ENCODE measurements around the gene FBXW7.

FBXW7 gene

DNA sequence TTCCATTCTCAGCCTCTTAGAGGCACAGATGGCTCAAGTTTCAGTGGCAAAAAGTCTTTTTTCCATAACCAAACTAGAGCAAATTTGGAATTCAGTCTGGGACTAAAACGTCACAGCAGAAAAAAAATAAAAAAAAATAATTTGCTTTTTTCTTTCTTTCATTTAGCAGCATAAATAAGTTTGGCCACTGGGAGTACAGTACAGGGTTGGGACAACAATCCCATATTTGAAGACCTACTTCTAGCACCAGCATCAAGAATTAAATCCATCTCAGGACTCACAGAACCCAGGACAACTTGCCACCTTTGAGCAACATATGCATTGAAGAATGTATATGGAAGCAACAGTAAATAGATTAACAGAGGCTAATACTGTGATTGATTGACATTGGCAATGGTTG lies 214.0 kb downstream of the FBXW7 start:
- no peak for DNase-seq

DNA sequence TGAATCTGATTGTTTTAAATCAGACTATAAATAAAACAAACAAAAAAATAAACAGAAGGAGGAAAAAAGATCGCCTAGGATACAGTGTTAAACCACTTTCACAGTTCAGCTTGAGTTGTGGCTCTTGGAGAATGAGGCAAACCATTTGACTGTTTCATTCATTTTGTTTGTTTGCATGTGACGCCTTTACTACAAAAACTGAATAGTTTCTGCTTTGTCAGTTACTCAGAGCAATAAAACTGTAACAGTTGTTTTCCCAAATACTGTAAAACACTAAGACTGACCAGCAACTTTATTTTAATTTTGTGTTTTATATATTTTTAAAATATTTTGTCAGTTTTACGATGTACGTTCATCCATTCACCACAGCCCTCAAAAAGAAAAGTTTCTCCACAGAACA lies 214.5 kb downstream of the FBXW7 start:
- no peak for DNase-seq

DNA sequence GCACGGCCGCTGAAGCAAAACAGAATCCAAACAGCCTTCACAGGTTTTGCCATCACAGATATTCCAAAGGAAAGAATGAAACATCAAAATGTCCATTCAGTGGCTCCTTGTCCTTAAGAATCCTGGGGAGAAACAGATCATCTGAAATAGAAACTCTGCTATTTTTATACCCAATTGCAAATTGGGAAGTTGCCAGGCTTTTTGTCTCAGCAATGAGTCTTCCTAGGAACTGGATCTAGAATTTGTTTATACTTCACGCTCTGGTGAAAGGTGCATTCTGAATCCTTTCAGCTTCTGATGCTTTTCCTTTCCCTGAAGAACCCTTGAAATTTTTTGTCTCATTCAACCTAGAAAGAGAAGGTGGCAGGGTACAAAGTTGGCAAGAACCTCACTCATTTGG lies 218.9 kb downstream of the FBXW7 start:
- DNase-seq: no peak

DNA sequence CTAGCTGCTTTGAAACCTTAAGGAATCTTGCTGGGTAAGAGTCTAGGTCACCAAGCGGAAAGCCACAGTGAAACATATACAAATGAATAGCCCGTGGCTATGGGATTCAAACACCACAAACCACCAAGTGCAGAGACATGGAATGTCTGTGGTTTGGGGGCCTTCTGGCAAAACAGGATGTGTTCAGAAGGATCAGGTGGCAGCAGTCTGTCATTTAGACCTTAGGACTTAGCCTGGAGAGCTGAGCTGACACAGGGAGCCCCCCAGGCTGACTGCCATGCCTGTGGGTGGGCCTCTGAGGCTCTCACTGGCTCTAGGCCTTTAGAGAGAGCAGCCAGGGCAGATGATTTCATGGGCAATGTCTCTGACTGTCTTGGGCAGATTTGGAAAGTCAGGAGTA lies 225.6 kb downstream of the FBXW7 start:
- no peak for DNase-seq

DNA sequence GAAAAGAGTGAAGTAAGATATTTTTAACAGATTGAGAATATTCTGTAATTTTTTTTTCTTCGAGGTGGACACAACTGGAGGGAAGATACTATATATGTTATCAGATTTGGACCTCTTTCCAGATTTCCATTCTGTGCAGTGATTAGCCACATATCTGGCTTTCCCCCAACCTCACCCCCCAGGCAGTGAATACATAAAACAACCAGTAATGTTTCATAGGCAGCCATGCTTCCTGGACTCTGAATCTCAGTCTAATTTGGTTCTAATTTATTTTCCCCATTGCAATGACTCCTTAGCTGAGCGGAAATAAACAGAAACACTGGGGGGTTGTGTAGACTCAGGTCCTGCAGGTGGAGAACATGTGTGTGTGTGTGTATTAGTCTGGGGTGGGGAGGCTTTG lies 226.5 kb downstream of the FBXW7 start:
- no peak for DNase-seq

DNA sequence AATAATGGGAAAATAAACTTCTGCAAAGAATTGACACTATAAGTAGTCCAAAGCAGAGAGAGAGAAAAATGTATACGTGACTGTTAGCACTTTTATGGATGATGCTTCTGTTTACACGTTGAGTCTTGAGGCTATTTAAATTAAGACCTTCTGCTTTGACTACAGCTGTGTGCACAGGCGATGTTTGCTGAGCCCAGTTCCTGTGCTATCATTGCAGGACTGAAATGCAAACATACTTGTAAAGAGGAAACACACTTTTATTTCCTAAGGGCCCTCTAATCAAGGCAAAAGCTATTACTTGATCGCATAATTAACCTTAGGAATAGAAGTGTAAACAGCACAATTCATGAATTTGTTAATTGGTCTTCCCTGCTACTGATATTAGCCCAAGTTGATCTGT lies 226.9 kb downstream of the FBXW7 start:
- DNase-seq: no peak

DNA sequence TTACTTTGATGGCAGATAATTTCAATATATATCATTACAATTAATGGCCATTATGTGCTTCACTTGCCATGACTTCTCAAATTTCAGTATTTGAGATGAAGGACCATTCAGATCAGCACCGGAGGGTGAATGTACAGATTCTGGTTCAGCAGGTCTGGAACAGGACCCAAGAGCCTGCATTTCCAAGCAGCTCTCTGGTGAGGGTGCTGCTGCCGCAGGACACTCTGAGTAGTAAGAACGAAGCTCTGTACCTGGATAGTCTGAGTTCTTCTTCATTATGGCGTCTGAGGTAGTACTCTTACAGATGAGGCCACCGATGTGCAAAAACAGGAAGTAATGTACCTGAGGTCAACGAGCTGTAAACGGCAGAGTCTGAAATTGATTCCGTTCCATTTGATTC lies 228.2 kb downstream of the FBXW7 start:
- no peak for DNase-seq

DNA sequence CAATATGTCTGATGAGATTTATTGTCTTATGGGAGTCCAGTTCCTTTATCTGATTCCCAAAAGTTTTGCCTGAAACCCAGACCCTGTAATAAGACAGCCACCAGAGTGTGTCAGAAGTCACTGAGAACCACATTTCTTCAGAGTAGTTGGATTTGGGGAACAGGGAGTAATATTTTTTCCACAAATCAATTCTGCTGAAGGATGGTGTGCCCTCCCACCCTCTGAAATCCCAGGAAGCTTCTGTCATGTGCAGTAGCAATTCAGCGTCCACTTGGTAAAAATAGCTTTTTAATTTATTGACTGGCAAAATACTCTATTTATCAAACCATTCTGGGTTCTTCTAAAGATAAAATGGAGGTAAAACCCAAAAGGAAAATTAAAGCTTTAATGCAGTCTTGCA lies 229.4 kb downstream of the FBXW7 start:
- no peak for DNase-seq

DNA sequence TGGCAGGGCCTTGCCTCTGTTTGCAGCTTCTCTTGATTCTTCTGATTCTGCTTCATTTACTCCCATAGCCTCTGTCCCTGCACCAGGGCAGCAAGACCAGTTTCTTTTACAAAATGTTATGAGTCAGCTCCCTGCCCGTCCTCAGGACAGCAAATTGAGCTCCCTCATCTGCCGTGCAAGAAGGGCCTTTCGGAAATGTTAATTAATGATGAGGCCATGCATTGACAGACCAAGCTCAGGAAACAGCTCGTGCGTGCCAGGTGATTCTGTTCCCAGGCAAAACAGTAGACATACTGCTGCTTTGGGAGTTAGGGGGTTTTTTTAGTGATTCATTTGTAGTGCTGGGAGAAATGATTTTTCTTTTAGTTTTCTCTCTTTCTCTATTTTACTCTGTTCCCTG lies 231.7 kb downstream of the FBXW7 start:
- no peak for DNase-seq

DNA sequence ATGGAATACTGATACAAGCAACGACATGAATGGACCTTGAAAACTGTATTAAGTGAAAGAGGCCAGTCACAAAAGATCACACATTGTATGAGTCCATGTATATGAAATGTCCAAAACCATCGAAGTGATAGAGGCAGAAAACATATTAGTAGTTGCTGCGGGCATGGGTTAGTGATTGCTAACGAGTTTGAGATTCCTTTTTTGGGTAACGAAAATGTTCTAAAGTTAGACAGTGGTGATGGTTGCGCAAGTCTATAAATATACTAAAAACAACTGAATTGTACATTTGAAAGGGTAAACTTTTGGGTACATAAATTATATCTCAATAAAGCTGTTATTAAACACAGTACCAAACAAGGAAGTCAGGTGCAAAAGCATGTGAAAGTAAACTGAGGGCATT lies 234.5 kb downstream of the FBXW7 start:
- DNase-seq: no peak

DNA sequence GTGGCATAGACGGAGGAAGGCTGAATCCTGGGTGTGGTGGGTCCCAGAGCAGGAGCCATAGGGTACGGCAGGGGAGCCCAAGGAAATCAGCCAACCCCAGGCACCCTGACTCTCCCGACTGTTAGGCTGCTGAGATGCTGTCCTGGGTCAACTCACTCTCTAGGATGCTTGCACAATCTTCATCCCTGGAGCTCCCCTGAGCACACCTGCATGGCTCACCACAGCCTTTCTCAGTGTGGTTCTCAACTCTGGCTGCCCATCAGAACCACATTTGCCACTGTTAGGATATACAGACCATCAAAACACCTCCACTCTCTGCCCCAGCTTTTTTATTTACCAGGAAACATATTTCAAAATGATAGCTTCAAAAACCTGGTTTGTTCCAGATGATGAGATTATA lies 236.3 kb downstream of the FBXW7 start:
- no peak for DNase-seq

DNA sequence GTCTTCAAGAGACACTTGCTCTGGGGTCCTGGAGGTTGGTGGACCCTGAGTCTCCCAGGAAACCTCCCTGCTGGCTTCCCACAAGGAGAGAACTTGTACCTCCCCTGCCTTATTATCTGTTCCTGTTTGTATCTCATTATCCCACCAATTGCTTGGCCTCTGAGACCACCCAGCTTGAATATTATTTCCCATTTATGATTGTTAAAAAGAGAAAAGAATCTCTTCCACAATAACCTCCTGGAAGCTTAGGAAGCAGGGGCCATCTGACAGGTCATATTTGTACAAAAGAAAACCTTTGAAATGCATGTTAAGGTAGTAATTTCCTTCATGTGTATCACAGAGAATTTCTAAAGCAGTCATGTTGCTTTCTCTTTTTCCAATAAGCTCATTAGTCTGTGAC lies 239.5 kb downstream of the FBXW7 start:
- no peak for DNase-seq

DNA sequence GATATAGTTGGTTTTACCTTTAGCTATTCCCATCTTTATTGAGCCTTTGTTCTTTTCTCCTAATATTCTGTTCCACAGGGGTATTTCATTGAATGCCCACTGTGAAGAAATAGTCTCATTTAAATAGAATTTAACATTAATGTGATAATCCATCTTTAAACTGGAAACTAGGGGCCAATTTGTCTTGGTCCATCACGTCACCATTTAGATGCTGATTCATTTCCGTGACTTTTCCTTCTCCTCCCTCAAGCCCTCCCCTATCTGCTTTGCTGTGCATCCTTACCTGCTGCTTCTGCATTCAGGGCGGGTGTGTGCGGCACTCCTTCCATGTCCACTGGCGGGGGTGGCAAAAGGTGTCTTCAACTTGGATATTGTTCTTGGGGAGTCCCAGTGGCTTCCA lies 241.1 kb downstream of the FBXW7 start:
- no peak for DNase-seq

DNA sequence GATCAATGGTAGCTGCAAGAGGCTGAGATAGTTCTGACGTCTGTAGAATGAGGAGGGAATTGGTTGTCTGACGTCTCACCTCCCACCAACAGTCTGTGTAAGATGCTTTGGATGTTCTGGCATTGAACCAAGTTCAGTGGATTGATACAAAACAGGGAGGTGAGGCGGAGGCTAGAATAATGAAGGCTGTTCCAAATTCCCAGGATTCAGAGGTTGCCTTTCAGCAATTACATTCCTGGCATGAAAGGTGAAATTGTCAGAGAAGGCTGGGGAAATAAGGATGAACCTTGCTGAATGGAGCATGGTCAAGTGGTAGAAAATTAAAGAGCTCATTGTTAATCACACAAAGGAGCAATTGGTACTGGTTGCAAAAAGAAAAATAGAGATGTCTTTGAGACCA lies 241.6 kb downstream of the FBXW7 start:
- DNase-seq: no peak

DNA sequence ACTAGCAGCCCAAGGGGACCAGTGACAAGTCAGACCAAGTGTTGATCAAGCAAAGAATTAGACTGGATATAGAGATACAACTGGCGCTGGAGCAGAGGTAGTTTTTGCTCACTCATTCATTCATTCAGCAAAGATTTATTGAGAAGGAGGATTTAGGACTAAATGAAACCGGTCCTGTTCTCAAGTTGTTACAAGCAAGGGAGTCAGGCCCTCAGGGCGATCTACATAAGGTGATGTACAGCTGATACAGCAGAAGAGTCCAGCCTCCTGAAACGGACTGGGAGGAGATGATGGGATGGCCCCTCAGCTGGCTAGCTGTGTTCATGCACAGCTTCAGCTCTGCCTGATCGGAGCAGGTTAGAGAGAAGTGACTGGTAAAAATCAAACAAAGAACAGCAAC lies 242.4 kb downstream of the FBXW7 start:
- no peak for DNase-seq

DNA sequence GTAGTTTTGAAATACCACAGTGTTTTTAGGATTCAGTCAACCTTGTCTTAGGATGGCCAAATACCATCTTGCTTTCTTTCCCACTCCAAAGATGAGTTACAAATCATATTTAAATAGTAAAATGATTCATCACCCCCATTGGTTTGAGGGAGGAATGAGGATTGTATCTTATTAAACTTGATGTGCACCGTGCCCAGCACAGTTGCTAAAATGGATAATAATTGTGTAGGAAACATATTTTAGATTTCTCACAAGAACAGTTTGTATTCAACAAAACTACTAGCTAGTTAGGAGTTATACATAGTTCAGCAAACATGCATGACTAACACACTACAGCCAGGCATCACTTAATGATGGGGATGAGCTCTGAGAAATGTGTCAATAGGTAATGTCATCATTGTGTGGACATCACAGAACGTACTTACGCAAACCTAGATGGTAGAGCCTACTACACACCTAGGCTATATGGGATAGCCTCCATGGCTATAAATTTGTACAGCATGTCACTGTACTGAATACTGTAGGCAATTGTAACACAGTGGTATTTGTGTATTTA lies 245.4 kb downstream of the FBXW7 start:
- DNase-seq: no peak

DNA sequence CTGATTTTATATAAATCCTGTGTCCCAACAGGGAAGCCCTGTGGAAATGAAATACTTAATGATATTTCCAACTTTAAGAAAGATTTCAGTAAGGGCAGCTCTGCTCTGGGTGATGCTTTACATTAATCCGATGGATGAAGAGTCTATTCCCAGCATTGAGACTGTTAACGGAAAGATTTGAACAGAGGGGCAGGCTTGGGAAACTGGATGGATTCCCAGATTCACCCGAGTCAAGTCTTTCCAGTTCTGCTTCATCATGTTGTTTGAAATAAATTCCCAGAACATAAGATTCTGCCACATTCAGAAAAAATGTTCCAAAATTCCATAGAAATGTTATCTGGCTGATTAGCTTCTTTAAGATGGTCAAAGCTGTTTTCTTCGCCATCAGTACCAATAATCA lies 246.0 kb downstream of the FBXW7 start:
- DNase-seq: no peak

DNA sequence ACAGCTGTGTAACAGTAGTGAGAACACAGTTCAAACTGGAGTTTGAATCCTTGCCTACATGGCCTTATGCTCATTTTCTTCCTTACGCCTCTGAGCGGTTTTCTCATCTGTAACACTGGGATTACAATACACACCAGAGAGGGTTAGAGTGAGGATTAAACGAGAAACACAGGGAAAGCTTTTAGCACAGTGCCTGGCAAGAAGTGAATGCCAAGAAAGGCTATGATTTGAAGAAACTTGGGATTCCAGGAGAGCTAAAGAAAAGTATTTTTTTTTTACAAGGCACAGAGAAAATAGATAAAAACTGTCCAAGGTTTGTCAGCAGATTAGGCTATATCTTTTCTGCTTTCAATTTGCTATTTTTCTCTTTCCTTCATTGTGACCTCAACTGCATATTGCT lies 246.4 kb downstream of the FBXW7 start:
- DNase-seq: no peak

DNA sequence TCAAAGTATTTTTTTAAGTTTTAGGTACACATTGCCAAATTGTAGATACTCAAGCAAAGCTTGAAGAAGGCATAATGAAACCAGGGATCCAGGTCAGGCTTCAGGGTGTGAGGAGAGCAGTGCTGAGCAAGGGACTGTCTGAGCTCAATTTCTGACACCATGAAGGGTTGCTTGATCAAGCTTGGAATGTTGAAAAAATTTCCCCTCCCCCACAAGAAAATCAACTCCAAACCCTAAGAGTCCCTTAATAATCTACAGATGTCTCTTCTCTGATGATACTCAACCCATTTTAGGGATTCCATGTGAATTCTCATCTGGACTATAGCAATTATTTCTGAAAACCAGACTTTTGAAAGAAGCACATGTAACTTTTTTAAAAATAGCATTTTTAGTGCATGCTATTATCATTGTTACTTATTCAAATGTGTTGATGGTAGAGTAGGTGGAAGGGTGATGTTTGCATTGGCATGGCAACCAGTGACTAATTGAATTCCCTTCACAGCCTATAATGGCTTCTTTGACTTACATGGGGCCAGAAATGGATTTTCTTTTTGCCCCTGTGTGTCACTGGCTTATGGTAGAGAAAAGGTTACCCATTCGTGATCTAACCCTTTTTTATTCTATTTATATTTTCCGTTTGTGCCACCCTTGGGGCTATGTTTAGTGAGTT lies 252.0 kb downstream of the FBXW7 start:
- no peak for DNase-seq

DNA sequence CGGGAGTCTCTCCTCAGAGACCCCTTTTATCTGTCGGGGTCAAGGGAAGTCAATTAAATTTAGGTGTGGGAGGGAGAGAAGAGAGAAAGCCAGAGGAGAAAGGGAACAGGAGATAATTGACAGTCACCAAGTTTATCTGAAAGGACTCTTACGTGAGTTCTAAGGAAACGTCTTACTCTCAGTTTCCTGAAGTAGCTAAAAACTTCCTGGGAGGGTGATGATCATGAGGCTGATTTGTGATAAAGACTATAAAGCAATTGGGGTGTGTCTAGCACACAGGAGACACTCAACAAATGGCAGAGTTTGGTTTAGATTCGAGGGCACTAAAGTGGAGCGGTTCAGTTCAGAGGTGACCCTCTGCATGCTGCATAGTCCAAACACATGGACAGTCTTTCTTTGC lies 254.1 kb downstream of the FBXW7 start:
- no peak for DNase-seq

DNA sequence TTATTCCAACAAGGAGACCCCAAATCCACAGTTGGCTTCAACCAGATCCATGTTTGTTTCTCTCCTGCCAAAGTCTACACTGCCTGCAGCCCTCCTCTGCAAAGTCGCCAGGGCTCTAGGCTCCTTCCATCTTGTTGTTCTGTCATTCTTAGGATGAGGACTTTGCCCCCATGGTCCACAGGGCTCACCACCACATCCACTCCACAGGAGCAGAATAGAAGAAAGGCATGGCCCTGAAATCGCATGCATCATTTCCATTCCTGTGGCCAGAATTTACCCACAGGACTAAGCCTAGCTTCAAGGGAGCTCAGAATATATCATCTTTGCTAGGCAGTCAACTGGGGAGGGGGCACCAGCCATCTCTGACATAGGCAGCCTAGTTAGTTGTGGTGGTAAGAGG lies 254.7 kb downstream of the FBXW7 start:
- DNase-seq: no peak

DNA sequence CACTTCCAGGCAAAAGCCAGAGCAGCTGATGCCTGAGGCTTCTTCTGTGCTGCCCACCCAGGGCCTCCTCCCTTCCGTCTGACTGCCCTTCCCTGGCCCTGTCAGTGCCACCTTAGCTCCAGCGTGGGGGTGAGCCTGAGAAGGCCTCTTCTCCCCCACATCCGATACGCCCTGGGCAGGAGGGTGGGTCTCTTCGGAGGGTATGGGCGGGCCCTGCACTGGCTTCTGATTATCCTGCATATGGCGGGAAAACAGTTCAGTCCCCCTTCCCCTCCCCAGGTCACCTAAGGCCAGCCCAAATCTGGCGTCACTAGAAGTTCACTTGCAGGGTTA lies 256.7 kb downstream of the FBXW7 start:
- DNase-seq: no peak

DNA sequence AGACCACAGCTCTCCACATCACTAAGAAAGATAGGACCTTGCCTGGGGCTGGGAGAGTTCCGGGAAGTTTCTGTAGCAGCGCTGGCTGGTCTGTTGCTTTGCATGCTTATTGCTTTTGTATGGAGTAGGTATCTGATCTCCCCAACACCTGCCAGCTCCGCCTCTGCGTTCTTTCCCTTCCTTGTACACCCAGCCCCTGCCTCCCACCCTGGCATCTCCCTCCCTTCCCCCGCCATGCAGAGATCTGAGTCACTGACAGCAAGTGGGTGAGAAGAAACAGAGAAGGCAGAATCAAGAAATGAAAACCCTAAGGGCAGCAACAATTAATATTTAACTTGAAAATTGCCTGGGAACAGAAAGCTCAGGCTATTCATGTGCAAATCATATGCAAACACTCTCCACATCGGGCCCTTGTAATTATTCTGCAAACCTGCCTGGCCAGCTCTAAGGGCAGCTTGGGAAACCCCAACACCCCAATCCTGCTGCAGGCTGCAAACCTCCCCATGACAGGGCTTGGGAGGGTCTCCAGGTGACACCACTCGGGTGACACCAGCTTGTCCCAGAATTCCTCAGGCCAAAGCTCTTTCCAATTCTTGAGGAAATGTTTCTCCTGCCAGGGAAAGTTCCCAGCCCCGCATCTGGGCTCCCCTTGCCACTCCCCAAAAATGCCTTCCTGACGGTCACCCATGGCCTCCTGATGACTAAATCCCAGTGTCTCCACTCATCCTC lies 257.2 kb downstream of the FBXW7 start:
- DNase-seq: no peak

DNA sequence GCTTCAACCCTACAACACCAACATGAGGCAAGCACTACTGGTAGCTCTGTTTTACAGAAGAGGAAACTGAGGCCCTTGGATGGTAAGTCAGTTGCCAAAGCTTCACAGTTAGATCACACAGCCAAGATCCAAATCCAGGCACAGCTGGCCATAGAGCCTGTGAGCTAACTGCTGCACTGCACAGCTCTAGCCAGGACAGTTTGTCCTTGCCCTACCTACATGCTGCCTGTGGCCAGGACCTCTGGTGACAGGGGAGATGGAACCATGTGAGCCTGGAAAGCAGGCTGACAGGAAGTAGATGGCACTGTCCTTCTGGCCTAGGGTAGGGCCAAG lies 257.8 kb downstream of the FBXW7 start:
- no peak for DNase-seq

DNA sequence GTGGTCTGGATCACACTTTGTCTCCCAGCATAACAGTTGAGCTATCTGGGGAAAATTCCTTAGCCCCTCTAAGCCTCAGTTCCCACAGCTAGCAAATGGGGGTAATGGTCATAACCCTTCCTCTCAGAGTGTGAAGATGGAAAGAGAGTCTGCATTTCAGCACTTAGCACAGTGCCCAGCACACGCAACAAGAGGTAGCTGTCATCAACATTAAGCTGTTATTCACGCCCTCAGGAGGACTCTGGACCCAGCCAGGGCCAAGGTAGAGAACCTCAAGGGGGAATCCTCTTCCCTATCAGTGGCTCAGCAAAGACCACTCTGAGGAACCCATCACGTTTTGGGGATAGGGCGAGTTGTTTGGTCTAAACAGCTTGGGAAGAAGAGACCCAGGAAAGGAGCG lies 258.6 kb downstream of the FBXW7 start:
- DNase-seq: no peak

Data from effector CD8-positive, alpha-beta T cell (primary cell).